Neural cell (in vitro differentiated cells): ENCODE results near the gene KIRREL3.

ENCODE experiments used
- EP300 ChIP-seq: fragments of 450-650 bp; conservative IDR thresholded peaks from 2 replicates; pipeline ENCODE4 v1.6.1; 2014; ENCODE audit warnings: antibody characterized with exemption, mild to moderate bottlenecking, moderate library complexity; ENCODE audit not compliant: poor library complexity, severe bottlenecking
- EZH2 ChIP-seq: fragments of 200-600, 300-800 bp; shearing (Covaris generic), sonication (generic); IDR thresholded peaks from 2 replicates; pipeline ENCODE4 v1.6.1; 2014; ENCODE audit warnings: antibody characterized with exemption, low read length, borderline replicate concordance, mild to moderate bottlenecking; ENCODE audit not compliant: insufficient read depth, poor library complexity, severe bottlenecking
- POLR2AphosphoS5 ChIP-seq: IDR thresholded peaks from 2 replicates; pipeline ENCODE4 v1.6.1; 2012
- RAD21 ChIP-seq: fragments of 450-650 bp; conservative IDR thresholded peaks from 2 replicates; pipeline ENCODE4 v1.6.1; 2014; ENCODE audit warnings: antibody characterized with exemption, mild to moderate bottlenecking, moderate library complexity
- TAF1 ChIP-seq: IDR thresholded peaks from 2 replicates; pipeline ENCODE4 v1.6.1; 2012; ENCODE audit warnings: low read depth
- TF ChIP-seq, protein P1 (sequence below): fragments of 450-650 bp; IDR thresholded peaks from 2 replicates; pipeline ENCODE4 v1.5.1; 2014; ENCODE audit warnings: antibody characterized with exemption, mild to moderate bottlenecking, moderate library complexity; ENCODE audit not compliant: poor library complexity, severe bottlenecking
- TF ChIP-seq, protein P2 (sequence below): IDR thresholded peaks from 2 replicates; pipeline ENCODE4 v1.6.1; 2012; ENCODE audit warnings: borderline replicate concordance

DNA sequence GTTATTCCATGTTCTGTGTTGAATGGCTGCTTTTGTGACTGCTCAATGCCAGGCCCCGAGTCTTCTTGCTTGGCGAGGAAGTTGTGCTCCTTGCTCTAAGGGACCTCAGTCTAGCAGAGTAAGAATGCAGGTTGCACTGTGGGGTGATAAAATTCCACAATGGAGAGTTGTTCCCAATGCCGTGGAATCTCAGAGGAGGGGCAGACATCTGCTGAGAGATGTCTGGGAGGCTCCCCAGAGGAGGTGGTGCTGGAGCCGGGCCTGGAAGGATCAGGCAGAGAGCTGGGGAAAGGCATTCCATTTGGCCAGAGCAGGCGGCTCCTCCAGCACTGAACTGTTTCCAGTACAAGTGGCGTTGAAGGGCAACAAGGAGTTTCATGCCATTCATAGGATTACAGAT, 589.9 kb downstream of the KIRREL3 start:
- TF ChIP-seq, protein P1, sequence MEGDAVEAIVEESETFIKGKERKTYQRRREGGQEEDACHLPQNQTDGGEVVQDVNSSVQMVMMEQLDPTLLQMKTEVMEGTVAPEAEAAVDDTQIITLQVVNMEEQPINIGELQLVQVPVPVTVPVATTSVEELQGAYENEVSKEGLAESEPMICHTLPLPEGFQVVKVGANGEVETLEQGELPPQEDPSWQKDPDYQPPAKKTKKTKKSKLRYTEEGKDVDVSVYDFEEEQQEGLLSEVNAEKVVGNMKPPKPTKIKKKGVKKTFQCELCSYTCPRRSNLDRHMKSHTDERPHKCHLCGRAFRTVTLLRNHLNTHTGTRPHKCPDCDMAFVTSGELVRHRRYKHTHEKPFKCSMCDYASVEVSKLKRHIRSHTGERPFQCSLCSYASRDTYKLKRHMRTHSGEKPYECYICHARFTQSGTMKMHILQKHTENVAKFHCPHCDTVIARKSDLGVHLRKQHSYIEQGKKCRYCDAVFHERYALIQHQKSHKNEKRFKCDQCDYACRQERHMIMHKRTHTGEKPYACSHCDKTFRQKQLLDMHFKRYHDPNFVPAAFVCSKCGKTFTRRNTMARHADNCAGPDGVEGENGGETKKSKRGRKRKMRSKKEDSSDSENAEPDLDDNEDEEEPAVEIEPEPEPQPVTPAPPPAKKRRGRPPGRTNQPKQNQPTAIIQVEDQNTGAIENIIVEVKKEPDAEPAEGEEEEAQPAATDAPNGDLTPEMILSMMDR, result no peak
- no peak for TF ChIP-seq RAD21
- no peak for TF ChIP-seq EZH2
- no peak for TF ChIP-seq POLR2AphosphoS5
- TF ChIP-seq EP300, result no peak
- TF ChIP-seq, protein P2, sequence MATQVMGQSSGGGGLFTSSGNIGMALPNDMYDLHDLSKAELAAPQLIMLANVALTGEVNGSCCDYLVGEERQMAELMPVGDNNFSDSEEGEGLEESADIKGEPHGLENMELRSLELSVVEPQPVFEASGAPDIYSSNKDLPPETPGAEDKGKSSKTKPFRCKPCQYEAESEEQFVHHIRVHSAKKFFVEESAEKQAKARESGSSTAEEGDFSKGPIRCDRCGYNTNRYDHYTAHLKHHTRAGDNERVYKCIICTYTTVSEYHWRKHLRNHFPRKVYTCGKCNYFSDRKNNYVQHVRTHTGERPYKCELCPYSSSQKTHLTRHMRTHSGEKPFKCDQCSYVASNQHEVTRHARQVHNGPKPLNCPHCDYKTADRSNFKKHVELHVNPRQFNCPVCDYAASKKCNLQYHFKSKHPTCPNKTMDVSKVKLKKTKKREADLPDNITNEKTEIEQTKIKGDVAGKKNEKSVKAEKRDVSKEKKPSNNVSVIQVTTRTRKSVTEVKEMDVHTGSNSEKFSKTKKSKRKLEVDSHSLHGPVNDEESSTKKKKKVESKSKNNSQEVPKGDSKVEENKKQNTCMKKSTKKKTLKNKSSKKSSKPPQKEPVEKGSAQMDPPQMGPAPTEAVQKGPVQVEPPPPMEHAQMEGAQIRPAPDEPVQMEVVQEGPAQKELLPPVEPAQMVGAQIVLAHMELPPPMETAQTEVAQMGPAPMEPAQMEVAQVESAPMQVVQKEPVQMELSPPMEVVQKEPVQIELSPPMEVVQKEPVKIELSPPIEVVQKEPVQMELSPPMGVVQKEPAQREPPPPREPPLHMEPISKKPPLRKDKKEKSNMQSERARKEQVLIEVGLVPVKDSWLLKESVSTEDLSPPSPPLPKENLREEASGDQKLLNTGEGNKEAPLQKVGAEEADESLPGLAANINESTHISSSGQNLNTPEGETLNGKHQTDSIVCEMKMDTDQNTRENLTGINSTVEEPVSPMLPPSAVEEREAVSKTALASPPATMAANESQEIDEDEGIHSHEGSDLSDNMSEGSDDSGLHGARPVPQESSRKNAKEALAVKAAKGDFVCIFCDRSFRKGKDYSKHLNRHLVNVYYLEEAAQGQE, result no peak
- TF ChIP-seq TAF1, result no peak
